Measurements from ENCODE around the gene BDKRB2. TPM values are rescaled to one million over a fixed set of nuclear protein-coding genes. Genes with fewer than 3 reads are reported as not detected.

Gene BDKRB2
- total and polyA plus RNA-seq, 4 experiments from 2014 or later: not detected

DNA sequence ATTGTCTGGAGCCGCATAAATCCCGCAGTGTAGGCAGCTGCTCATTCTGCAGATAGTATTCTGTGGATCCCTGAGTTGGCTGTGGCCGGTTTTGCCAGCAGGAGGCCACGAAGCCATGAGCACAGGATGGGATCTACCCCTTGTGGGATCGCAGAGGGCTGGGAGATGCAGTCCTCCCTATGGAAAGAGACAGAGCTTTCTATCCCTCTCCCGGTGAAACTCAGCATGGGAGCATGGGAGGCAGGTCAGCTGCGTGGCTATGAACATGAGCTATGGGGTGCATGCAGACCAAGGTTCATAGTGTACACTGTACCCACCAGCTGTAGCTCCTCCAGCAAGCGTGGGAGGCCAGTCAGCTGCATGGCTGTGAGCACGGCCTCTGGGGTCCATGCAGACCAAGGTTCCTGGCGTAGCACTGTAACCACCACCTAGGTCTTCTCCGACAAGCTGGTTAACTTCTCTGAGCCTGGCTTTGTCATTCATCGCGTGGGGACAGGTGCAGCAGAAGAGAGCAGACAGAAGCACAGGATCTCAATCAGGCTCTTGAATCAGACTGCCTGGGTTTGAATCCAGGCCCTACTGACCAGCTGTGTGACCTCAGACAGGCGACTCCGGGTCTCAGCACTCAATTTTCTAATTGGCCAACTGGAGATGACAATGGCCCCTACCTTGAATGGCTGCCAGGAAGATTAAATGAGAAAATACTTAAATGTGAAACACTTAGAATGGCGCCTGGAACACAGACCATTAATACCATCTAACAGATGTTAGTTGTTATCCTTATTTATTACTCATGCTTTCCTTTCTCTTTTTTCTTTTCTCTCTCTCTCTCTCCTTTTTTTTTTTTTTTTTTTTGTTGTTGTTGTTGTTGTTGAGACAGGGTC, 57.4 kb downstream of the BDKRB2 start:
- Mint-ChIP-seq H3K9me3 (peaks cover 0 to 1% (median 0%) of the 10 kb centered on the region in 8 donors), H3K27me3 (peaks cover 7 to 12% of the 10 kb centered on the region in 2 donors), H3K36me3 (no peaks in the 10 kb centered on the region), H3K4me1 (no peaks in the 10 kb centered on the region), H3K27ac (peak overlapping the region in 1 of 7 donors; percentile 46), H3K4me3 (no peak overlapping the region)
- intact Hi-C loops (cut with micrococcal nuclease): no loop called here
- Histone ChIP-seq H3K36me3 (ENCODE audit: insufficient read depth, low read length) (no peaks in the 10 kb centered on the region), H3K4me1 (ENCODE audit: insufficient read depth, low read length) (no peaks in the 10 kb centered on the region), H3K27ac (ENCODE audit: low read depth, low read length) (no peak overlapping the region), H3K9me3 (ENCODE audit: control insufficient read depth in 1 of 2, low read length in 2 of 2) (no peaks in the 10 kb centered on the region), H3K4me3 (ENCODE audit: low read length in 2 of 2) (no peak overlapping the region), H3K27me3 (ENCODE audit: insufficient read depth, low read length) (no peaks in the 10 kb centered on the region)
- POLR2A ChIA-PET (ENCODE audit: partially characterized antibody): no interaction called here
- CTCF ChIA-PET (ENCODE audit: partially characterized antibody): no interaction called here
- no peak for DNase-seq

DNA sequence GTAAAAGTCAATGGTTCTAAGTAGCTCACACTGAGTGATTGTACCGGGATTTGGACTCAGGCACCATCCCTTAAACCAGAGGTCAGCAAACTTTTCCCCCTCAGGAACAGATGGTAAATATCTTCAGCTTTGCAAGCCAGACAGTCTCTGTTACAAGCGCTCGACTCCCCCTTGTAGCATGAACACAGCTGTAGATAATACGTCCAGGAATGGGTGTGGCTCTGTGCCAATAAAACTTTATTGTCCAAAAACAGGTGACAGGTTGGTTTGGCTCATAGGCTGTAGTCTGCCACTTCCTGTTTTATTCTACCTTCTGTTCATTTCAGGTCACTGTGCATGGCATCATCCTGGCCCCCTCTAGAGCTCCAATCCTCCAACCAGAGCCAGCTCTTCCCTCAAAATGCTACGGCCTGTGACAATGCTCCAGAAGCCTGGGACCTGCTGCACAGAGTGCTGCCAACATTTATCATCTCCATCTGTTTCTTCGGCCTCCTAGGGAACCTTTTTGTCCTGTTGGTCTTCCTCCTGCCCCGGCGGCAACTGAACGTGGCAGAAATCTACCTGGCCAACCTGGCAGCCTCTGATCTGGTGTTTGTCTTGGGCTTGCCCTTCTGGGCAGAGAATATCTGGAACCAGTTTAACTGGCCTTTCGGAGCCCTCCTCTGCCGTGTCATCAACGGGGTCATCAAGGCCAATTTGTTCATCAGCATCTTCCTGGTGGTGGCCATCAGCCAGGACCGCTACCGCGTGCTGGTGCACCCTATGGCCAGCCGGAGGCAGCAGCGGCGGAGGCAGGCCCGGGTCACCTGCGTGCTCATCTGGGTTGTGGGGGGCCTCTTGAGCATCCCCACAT, 58.9 kb downstream of the BDKRB2 start:
- no peaks in the 10 kb centered on the region for H3K9me3 ChIP-seq (ENCODE audit: control insufficient read depth in 1 of 2, low read length in 2 of 2)
- H3K4me3 ChIP-seq (ENCODE audit: low read length in 2 of 2): no peak overlapping the region
- Mint-ChIP-seq H3K27ac (no peak overlapping the region), H3K4me3 (no peak overlapping the region), H3K36me3 (no peaks in the 10 kb centered on the region), H3K4me1 (no peaks in the 10 kb centered on the region), H3K27me3 (peaks cover 3 to 7% of the 10 kb centered on the region in 2 donors), H3K9me3 (peaks cover 0 to 1% (median 0%) of the 10 kb centered on the region in 8 donors)
- POLR2A ChIA-PET (ENCODE audit: partially characterized antibody): no interaction called here
- DNase-seq: no peak
- intact Hi-C loops (cut with micrococcal nuclease): no loop called here
- H3K27me3 ChIP-seq (ENCODE audit: insufficient read depth, low read length): no peaks in the 10 kb centered on the region
- H3K36me3 ChIP-seq (ENCODE audit: insufficient read depth, low read length): no peaks in the 10 kb centered on the region
- no peak overlapping the region for H3K27ac ChIP-seq (ENCODE audit: low read depth, low read length)
- no peaks in the 10 kb centered on the region for H3K4me1 ChIP-seq (ENCODE audit: insufficient read depth, low read length)
- CTCF ChIA-PET (ENCODE audit: partially characterized antibody): interaction anchor here (1.1 kb wide), 1 partner anchor 12 kb away, joined by 3 read pairs; no protein-coding TSS in a partner anchor

DNA sequence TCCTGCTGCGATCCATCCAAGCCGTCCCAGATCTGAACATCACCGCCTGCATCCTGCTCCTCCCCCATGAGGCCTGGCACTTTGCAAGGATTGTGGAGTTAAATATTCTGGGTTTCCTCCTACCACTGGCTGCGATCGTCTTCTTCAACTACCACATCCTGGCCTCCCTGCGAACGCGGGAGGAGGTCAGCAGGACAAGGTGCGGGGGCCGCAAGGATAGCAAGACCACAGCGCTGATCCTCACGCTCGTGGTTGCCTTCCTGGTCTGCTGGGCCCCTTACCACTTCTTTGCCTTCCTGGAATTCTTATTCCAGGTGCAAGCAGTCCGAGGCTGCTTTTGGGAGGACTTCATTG, 59.5 kb downstream of the BDKRB2 start:
- H3K4me3 ChIP-seq (ENCODE audit: low read length in 2 of 2): no peak overlapping the region
- POLR2A ChIA-PET (ENCODE audit: partially characterized antibody): no interaction called here
- no peaks in the 10 kb centered on the region for H3K4me1 Mint-ChIP-seq
- intact Hi-C loops (cut with micrococcal nuclease): no loop called here
- no peak overlapping the region for H3K27ac Mint-ChIP-seq
- H3K36me3 ChIP-seq (ENCODE audit: insufficient read depth, low read length): no peaks in the 10 kb centered on the region
- no peaks in the 10 kb centered on the region for H3K9me3 ChIP-seq (ENCODE audit: control insufficient read depth in 1 of 2, low read length in 2 of 2)
- DNase-seq: no peak
- no peak overlapping the region for H3K4me3 Mint-ChIP-seq
- no peaks in the 10 kb centered on the region for H3K27me3 ChIP-seq (ENCODE audit: insufficient read depth, low read length)
- H3K27ac ChIP-seq (ENCODE audit: low read depth, low read length): no peak overlapping the region
- H3K27me3 Mint-ChIP-seq: peaks cover 3 to 7% of the 10 kb centered on the region in 2 donors
- no peaks in the 10 kb centered on the region for H3K4me1 ChIP-seq (ENCODE audit: insufficient read depth, low read length)
- H3K36me3 Mint-ChIP-seq: no peaks in the 10 kb centered on the region
- peaks cover 0 to 1% (median 0%) of the 10 kb centered on the region in 8 donors for H3K9me3 Mint-ChIP-seq
- CTCF ChIA-PET (ENCODE audit: partially characterized antibody): no interaction called here

DNA sequence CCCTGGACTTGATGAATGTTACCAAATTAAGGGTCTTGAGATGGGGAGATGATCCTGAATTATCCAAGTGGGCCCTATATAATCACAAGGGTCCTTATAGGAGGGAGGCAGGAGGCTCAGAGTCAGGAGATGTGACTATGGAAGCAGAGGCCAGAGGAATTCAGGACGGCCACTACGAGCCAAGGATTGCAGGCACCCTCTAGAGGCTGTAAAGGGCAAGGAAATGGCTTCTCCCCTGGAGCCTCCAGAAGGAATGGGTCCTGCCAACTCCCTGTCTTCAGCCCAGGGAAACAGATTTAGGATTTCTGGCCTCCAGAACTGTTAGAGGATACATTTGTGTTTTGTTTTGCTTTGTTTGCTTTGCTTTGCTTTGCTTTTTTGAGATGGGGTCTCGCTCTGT, 60.2 kb downstream of the BDKRB2 start:
- peaks cover 3 to 7% of the 10 kb centered on the region in 2 donors for H3K27me3 Mint-ChIP-seq
- peaks cover 0 to 1% (median 0%) of the 10 kb centered on the region in 8 donors for H3K9me3 Mint-ChIP-seq

DNA sequence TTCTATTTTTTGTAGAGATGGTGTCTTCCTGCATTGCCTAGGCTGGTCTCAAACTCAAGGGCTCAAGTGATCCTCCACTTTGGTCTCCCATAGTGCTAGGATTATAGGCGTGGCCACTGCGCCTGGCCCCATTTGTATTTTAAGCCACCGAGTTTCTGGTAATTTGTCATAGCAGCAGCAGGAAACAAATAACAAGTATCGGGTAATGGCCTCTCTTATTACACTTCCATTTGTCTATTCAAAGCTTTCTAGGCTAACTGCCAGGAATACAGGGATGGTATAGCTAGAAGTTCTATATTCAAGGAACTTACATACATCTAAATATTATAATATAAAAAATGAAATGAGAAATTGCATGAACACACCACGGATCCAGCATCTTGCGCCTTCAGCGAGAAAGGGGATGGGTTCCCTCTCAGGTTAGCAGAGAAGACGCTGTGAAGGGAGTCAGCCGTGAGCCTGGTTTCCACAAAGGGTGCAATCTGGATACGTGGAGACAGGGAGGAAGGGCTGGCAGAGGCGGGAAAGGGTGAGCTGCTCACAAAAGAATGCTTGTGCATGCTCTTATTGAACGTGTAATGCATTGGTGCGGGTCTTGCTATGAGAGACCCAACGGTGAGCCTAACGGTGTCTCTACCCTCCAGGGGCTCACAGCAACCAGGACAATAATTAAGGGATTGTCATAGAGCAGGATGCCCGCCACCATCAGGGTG, 60.9 kb downstream of the BDKRB2 start:
- Histone ChIP-seq H3K27me3 (ENCODE audit: insufficient read depth, low read length) (no peaks in the 10 kb centered on the region), H3K4me1 (ENCODE audit: insufficient read depth, low read length) (no peaks in the 10 kb centered on the region), H3K4me3 (ENCODE audit: low read length in 2 of 2) (no peak overlapping the region), H3K27ac (ENCODE audit: low read depth, low read length) (no peak overlapping the region), H3K36me3 (ENCODE audit: insufficient read depth, low read length) (no peaks in the 10 kb centered on the region), H3K9me3 (ENCODE audit: control insufficient read depth in 1 of 2, low read length in 2 of 2) (no peaks in the 10 kb centered on the region)
- ChIA-PET CTCF (ENCODE audit: partially characterized antibody) (no interaction called here), POLR2A (ENCODE audit: partially characterized antibody) (no interaction called here)
- Mint-ChIP-seq H3K4me3 (no peak overlapping the region), H3K4me1 (no peaks in the 10 kb centered on the region), H3K36me3 (no peaks in the 10 kb centered on the region), H3K27me3 (peaks cover 3 to 6% of the 10 kb centered on the region in 2 donors), H3K27ac (no peak overlapping the region), H3K9me3 (peaks cover 0 to 1% (median 0%) of the 10 kb centered on the region in 8 donors)
- intact Hi-C loops (cut with micrococcal nuclease): no loop called here
- no peak for DNase-seq

More for the DNA sequence above, 60.2 kb downstream of the BDKRB2 start:
- no peak for DNase-seq
- no peaks in the 10 kb centered on the region for H3K36me3 Mint-ChIP-seq
- POLR2A ChIA-PET (ENCODE audit: partially characterized antibody): no interaction called here
- no peak overlapping the region for H3K27ac Mint-ChIP-seq
- CTCF ChIA-PET (ENCODE audit: partially characterized antibody): no interaction called here
- Histone ChIP-seq H3K36me3 (ENCODE audit: insufficient read depth, low read length) (no peaks in the 10 kb centered on the region), H3K9me3 (ENCODE audit: control insufficient read depth in 1 of 2, low read length in 2 of 2) (no peaks in the 10 kb centered on the region), H3K27ac (ENCODE audit: low read depth, low read length) (no peak overlapping the region), H3K27me3 (ENCODE audit: insufficient read depth, low read length) (no peaks in the 10 kb centered on the region), H3K4me3 (ENCODE audit: low read length in 2 of 2) (no peak overlapping the region), H3K4me1 (ENCODE audit: insufficient read depth, low read length) (no peaks in the 10 kb centered on the region)
- H3K4me3 Mint-ChIP-seq: no peak overlapping the region
- intact Hi-C loops (cut with micrococcal nuclease): no loop called here
- no peaks in the 10 kb centered on the region for H3K4me1 Mint-ChIP-seq

DNA sequence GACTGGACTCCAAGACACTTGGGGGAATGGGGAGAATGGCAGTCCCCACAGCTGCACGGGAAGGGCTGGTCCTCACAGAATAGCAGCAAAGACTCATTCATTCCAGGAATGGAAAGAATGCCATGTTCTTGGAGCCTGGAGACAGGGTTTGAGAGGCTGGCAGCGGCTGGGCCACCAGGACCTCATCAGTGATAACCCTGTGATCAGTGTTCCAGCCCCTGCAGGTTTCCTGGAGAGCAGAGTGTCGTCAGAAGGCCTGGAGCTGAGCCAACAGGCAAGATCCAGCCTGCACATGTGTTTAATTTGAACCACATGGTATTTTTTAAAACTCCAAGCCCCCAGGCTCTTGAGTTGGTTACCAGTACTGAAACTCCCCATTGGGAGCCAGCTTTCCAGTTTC, 62.7 kb downstream of the BDKRB2 start:
- Mint-ChIP-seq H3K4me3 (no peak overlapping the region), H3K27me3 (peaks cover 0 to 5% of the 10 kb centered on the region in 2 donors), H3K36me3 (peaks cover 0 to 8% of the 10 kb centered on the region in 2 donors), H3K4me1 (no peaks in the 10 kb centered on the region), H3K27ac (no peak overlapping the region), H3K9me3 (peaks cover 0 to 10% (median 5%) of the 10 kb centered on the region in 8 donors)
- H3K9me3 ChIP-seq (ENCODE audit: control insufficient read depth in 1 of 2, low read length in 2 of 2): no peaks in the 10 kb centered on the region
- no peak for DNase-seq
- H3K36me3 ChIP-seq (ENCODE audit: insufficient read depth, low read length): no peaks in the 10 kb centered on the region
- H3K4me1 ChIP-seq (ENCODE audit: insufficient read depth, low read length): no peaks in the 10 kb centered on the region
- no peaks in the 10 kb centered on the region for H3K27me3 ChIP-seq (ENCODE audit: insufficient read depth, low read length)
- H3K27ac ChIP-seq (ENCODE audit: low read depth, low read length): no peak overlapping the region
- POLR2A ChIA-PET (ENCODE audit: partially characterized antibody): no interaction called here
- no peak overlapping the region for H3K4me3 ChIP-seq (ENCODE audit: low read length in 2 of 2)
- intact Hi-C loops (cut with micrococcal nuclease): no loop called here
- CTCF ChIA-PET (ENCODE audit: partially characterized antibody): no interaction called here

DNA sequence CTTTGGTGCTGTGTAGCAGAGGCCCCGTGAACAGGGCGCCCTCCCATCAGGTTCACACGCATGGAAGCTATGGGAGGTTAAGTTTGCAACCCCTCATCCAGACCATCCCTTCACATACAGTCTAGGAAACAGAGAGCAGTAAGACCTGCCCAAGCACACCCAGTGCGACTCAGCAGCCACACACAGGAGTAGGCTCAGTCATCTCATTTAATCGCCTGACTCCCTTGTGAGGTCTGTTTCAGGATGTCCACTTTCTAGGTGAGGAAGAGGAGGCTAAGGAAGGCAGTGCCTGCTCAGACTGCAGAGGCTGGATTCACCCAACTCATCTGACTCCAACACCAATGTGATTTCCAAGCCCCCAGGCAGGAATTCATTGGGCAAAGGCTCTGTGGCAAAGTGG, 63.3 kb downstream of the BDKRB2 start:
- CTCF ChIA-PET (ENCODE audit: partially characterized antibody): no interaction called here

More for the DNA sequence above, 63.3 kb downstream of the BDKRB2 start:
- no peak for DNase-seq
- H3K27ac Mint-ChIP-seq: no peak overlapping the region
- H3K9me3 ChIP-seq (ENCODE audit: control insufficient read depth in 1 of 2, low read length in 2 of 2): no peaks in the 10 kb centered on the region
- H3K36me3 ChIP-seq (ENCODE audit: insufficient read depth, low read length): no peaks in the 10 kb centered on the region
- H3K4me1 Mint-ChIP-seq: no peaks in the 10 kb centered on the region
- peaks cover 0 to 8% of the 10 kb centered on the region in 2 donors for H3K36me3 Mint-ChIP-seq
- intact Hi-C loops (cut with micrococcal nuclease): no loop called here
- no peaks in the 10 kb centered on the region for H3K4me1 ChIP-seq (ENCODE audit: insufficient read depth, low read length)
- no peak overlapping the region for H3K4me3 Mint-ChIP-seq
- peaks cover 0 to 5% of the 10 kb centered on the region in 2 donors for H3K27me3 Mint-ChIP-seq
- H3K9me3 Mint-ChIP-seq: peaks cover 0 to 13% (median 6%) of the 10 kb centered on the region in 8 donors
- no peak overlapping the region for H3K27ac ChIP-seq (ENCODE audit: low read depth, low read length)
- POLR2A ChIA-PET (ENCODE audit: partially characterized antibody): no interaction called here
- no peak overlapping the region for H3K4me3 ChIP-seq (ENCODE audit: low read length in 2 of 2)
- H3K27me3 ChIP-seq (ENCODE audit: insufficient read depth, low read length): no peaks in the 10 kb centered on the region

Measured in CD4-positive, alpha-beta memory T cell (primary cell).